ENCODE data around the gene COL4A2.
"Not testable (repeated sequence)": the region's sequence is repeated elsewhere in the genome, so short reads cannot be mapped to it uniquely, and the experiment has no call there.

The COL4A2 gene

DNA sequence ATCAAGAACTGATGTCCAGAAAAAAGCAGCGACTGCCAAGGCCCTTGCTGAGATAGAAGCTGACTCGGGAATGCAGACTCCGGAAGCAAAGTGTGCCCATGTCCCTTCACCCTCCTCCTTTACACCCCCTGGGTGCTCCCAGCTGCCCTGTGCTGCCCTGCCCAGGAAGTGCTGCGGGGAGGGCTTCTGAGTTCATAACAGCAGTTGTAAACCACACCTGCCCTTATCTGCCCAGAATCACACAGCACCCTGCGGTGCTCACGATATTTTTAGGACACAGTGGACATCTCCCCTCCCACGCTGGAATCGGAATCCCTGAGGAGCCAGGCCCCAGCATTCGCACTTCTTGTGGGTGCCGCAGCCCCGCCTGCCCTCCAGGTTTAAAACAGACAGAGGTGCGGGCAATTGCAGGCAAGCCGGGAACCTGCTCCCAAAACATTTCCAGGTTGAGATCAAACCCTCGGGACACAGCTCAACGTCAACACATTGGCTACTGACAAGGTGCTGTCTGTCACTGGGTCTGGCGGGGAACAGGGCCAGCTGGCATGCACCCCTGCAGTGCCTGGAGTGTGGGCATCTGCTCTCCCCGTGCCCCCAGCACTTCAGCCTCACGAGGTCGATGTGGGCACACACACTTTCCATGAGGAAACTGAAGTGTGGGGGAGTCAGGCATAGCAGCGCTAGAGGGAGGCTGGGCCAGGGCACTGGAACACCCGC lies 217.6 kb downstream of the COL4A2 start:
- DNase-seq (ENCODE audit: low read depth in 1 of 2, low spot score in 1 of 2): no peak

DNA sequence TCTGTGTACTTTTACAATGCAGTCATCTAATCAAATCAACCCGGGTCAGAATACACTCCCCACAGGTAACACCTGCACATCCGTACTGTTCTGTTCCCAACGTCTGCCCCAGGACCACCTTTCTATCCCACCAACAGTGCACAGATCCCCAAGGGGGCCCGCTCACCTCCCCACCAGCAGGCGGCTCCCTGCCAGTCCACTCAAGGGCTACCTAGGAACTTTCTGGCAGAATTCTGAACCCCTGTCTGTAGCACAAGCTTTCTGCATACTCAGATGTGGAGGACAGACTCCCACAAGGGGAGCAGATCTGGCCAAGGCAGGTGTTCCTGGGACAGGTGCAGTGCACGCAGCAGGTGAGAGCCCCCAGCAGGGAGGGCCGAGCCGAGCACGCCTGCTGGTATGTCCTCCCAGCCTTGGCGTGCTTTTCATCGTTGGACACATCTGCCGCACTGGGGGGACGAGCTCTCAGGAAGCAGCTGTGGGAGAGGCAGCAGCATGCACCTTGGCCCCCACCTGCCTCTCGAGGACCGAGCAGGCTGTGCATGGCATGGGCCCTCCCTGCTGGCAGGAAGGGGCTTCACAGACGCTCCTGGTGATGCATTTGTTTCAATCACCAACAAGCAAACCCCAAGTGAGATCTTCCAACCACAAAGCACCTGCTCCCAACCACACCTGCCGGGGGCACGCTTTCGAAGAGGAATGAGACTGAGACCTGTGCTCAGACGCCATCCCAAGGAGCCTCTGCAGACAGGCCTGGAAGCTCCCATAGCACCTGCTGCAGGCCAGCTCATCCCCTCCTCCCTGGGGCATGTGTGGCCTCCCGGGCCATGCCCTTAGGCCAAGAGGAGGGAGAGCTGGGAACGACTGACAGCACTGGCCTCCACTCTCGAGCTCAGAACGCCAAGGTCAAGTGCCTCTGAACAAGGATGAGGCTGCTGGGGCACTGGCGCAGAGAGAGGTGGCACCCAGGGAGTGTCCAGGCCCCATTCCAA lies 218.5 kb downstream of the COL4A2 start:
- no peak for DNase-seq (ENCODE audit: low read depth in 1 of 2, low spot score in 1 of 2)

DNA sequence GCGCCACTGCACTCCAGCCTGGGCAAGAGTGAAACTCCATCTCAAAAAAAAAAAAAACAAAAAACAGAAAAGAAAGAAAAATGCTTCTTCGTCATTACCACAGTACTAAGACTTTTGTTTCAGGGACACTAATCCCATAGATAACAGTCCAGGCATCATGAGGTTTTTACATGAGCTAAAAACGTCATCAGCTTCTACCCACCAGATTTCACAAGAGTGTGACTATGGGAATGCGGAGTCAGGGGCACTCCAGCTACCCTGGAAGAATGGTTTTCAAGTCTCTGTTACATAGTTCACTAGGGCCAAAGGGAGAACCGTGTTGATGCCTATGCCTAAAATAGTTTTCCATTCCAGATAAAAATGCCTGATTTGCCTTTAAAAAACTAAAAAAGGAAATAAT lies 221.3 kb downstream of the COL4A2 start:
- DNase-seq (ENCODE audit: low read depth in 1 of 2, low spot score in 1 of 2): no peak

DNA sequence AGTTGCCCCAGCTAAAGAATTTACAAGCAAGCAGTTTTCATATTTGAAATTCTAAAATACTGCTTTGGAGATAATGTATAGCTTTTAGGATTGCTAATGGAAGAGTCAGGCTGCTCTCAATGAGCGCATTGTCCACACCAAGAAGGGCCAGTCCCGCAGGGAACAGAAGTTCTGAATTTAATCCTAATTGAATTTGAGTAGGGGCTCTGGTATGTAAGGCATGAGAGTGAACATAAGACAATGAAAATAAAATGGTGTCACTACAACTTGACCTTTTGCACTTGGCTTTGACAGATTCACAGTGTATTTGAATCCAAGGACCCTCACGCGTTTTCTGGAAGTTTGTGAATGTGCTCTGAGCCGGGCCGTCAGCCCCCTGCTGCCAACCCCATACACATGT lies 221.8 kb downstream of the COL4A2 start:
- DNase-seq (ENCODE audit: low read depth in 1 of 2, low spot score in 1 of 2): no peak

DNA sequence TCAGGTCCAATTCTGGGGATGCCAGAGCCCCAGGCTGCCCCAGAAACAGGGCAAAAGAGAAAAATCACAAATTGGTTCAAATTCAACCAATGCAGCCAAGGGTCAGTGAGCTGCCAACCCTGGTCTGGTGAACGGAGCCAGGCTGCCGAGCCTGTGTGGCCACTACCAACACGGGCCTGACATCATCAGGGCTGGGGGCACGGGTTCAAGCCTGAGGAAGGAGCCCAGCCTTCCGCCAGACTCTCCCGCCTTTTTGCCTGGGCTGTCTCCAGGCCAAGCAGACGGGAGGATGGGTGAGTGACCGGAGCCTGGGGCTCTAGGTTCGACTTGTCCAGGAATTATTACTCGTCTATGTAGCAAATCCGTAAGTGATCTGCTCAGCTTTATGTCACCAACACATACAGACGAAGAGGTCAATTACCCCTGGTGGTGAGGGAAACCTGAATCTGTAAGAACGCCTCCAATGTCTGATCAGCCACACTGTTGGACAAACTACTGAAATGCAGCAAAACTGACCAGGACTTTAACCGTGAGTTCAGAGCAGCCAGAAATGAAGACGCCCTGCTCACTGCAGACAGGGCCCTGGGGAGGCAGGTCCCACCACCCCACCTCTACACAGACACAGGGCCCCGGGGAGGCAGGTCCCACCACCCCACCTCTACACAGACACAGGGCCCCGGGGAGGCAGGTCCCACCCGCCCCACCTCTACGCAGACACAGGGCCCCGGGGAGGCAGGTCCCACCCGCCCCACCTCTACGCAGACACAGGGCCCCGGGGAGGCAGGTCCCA lies 222.6 kb downstream of the COL4A2 start:
- DNase-seq (ENCODE audit: low read depth in 1 of 2, low spot score in 1 of 2): no peak

DNA sequence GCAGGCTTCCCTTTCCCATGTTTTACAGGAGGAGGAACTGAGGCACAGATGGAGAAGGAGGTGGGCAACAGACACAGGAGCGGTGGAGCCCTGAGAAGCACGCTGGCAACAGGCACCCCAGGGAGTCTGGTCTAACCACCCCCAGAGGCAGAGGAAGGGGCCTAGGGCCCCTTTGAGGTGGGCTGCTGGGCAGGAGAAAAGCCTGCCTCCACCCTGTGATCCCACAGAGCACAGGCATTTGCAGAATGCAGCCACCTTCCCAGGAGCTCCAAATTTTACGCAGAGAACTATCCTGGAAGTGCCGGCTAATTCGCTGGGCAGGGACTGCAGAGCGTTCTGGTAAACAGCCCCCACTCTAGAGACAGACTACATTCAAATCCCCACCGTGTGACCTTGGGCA lies 224.0 kb downstream of the COL4A2 start:
- DNase-seq (ENCODE audit: low read depth in 1 of 2, low spot score in 1 of 2): no peak

DNA sequence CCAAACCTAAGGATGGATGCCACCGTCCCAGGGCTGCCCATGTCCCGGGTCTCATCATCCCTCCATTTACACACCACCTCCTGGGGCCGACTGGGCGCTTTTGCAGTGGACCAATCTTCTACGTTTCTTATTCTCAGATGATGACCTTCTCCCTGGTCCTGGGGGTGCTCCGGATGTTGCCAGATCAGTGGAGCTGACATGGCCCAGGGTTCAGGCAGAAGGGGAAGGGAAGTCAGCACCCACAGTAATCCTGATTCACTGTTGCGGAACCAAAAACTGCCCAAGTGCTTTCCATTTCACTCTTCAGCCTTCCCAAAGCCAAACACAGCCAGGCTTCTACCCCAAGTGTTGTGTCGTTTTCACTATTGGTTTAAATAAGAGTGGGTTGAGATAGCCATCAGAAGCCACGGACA lies 224.6 kb downstream of the COL4A2 start:
- DNase-seq (ENCODE audit: low read depth in 1 of 2, low spot score in 1 of 2): no peak

DNA sequence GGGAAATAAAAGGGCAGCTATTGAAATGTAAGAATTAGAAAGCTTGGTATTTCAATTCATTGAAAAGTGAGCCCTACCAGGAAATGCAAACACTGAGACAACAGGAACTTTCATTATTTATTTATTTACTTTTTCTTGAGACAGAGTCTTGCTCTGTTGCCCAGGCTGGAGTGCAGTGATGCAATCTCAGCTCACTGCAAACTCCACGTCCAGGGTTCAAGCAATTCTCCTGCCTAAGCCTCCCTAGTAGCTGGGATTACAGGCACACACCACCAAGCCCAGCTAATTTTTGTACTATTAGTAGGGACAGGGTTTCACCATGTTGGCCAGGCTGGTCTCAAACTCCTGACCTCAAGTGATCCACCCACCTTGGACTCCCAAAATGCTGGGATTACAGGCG lies 225.2 kb downstream of the COL4A2 start:
- not testable (repeated sequence) for DNase-seq (ENCODE audit: low read depth in 1 of 2, low spot score in 1 of 2)

DNA sequence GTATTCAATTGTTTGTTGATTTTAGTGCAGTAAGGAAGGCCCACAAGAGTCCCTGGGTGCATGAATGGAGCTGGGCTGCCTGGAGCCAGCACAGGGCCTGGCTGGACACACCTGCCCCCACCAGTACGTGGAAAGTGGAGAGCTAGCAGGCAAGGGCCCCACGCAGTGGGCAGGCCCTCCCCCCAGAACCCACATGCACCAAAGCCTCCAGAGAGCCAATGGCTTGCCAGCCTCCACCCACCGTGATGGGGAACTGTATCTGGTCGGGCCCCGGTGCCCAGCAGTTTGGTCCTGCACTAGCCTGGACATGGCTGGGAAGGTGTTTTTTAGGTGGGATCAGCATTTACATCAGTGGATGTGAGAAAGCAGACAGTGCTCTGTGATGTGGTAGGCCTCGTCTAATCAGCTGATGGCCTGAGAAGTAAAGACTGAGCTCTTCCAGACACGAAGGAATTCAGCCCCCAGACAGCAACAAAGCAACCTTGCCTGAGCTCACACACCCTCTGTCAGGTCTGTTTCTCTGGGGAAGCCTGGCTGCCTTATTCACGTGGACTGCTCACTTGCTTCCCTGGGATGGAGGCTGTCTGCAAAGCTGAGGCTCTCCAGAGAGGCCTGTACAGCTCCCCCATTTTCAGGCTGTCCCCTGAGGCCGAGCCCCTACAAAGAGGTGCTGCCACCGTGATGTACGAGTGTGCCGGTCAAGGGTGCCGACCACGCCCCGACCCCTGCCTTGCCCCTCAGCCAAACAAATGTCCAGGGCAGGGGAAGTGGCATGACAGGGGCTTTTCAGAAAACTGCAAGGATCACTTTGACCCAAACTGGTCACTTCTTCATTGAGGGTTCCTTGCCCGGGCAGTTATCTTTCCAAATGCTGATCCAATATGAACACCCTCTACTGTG lies 226.9 kb downstream of the COL4A2 start:
- no peak for DNase-seq (ENCODE audit: low read depth in 1 of 2, low spot score in 1 of 2)

DNA sequence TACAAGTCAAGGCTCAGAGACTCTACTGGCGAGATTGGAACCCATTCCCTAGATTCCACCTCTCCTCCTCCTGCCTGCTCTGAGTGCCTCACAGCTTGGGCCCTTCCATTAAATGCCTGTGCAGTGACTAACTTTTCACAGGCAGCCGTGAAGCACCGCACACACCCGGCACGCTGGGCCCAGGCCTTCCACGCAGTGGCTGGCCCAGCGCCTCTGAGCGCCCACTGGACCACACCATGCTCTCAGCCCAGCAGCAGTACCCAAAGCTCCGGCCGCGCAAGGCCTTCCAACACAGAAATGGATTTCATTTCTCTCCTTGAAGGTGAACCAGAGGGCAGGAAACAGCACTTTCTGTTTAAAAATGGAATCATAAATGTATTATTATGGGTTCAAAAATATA lies 228.4 kb downstream of the COL4A2 start:
- DNase-seq (ENCODE audit: low read depth in 1 of 2, low spot score in 1 of 2): no peak

DNA sequence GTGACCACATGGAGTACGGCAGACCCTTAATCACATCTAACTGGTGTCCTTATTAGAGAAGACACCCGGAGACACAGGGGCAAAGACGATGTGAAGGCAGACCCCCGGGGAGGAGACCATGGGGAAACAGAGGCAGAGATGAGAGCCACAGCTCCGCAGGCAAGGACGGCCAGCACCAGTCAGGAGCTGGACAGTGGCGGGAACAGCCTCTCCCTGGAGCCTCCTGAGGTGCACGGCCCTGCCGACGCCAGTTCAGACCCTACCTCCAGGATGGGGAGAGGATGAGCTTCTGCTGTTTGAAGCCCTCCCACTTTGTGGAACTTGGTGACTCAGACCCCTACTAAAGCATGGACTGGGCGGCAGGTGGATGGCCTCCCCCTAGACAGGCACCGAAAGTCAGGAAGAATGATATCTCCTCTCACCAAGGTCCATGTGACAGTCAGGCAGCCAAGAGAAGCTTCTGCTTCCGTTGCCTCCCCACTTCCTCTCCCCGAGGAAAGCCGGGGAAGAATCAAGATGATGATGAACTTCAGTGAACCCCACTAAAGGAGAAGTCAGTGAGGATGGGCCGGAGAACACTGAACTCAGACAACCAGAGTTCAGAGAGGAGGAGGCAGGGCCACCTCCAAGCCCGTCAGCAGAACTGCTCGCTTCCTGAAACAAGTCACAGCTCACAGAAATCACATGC lies 229.1 kb downstream of the COL4A2 start:
- no peak for DNase-seq (ENCODE audit: low read depth in 1 of 2, low spot score in 1 of 2)

DNA sequence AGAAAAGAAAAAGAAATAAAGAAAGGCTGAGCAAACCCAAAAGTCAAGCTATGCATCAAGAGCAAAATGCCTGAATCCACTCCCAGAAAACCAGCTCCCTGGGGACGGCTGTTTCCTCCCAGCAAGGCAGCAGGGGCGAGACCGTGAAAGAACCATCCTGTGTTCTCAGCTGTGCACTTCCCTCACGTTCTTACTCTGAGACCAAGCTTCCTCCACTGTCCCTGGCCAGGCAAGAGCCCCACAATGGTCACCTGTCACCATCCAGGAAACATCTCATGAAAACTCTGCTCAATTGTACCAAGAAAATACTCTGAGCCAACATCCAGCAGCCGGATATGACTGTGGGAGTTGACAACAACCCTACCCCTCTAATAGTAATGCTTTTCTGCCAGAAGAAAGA lies 231.5 kb downstream of the COL4A2 start:
- no peak for DNase-seq (ENCODE audit: low read depth in 1 of 2, low spot score in 1 of 2)

DNA sequence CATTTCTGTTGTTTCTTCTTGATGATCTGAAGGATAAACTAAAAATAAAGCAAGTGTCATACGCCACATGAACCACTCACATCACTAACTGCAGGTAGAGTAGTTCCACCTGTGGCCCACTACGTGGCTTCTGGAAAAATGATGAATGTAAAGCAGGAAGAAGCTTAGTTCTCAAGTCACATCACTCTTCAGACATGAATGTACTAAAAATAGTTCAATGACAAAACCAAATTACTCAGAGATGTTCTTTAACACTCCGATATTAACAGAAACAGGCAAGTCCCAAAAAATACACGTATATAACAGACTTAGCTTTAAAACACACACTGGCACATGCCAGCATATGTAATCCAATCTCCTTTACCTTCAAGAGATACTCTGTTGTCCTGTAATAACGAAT lies 232.8 kb downstream of the COL4A2 start:
- DNase-seq (ENCODE audit: low read depth in 1 of 2, low spot score in 1 of 2): no peak

DNA sequence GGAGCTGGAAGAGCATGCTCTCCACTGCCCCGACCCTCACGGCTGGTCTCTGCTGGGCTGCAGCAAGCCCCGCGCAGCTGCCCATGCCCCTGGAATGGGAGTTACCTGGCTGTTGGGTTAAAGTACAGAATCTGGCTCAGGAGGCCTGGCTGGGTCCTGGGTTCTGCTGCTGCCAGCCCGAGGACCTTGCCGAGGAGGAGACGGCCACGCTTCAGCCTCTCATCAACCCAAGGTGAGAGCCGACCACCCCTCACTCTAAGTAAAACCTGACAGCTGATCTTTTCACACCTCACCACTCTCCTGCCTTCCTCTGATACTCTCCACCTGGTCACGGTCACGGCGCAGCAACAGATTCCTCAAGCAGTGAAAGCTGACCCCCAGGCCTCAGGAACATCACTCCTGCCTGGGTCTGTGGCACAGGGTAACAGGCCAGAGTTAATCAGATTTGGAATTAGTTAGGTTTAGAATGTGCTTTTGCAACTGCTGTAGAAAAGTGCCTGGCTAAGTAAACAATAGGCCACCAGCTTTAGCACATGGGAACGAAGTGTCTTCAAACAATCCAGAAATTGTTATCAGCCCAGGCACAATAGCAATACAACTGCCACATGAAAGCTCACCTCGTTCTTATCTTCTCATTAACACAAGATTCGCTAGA lies 233.9 kb downstream of the COL4A2 start:
- DNase-seq (ENCODE audit: low read depth in 1 of 2, low spot score in 1 of 2): no peak

DNA sequence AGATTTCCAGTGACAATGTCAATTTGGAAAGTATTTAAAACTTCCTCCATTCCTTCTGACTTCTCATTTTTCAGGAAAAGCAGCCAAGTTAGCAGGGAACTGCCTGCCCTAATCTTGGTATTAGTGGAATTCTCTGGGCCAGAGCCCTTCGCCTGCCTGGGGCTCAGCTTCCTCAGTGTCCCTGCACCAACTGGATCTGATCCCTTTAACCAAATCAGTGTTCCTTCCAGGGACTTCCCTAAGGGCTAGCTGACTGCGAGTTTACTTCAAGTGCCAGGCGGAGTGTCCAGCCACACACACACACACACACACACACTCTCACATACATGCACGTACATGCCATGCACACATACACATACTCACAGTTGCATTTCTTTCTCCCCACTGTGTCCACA lies 234.4 kb downstream of the COL4A2 start:
- no peak for DNase-seq (ENCODE audit: low read depth in 1 of 2, low spot score in 1 of 2)

DNA sequence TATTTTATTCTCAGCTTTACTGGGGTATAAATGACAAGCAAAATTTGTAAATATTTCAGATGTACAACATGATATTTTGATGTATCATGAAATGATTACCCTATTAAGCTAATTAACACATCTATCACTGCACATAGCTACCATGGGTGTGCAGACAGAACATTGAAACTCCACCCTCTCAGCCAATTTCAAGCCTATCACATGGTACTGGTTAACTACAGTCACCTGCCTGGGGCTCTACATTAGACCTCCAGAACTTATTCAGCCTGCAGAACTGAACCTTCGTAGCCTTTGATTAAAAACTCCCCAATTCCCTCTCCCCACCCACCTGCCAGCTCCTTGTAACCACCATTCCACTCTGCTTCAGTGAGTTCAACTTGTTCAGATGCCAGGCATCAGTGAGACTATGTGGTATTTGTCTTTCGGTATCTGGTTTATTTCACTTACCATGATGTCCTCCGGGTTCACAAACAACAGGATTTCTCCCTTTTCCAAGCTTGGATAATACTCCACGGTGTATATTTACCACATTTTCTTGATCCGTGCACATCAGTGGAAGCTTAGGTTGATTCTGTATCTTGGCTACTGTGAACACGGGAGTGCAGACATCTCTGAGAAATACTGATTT lies 235.2 kb downstream of the COL4A2 start:
- no peak for DNase-seq (ENCODE audit: low read depth in 1 of 2, low spot score in 1 of 2)

DNA sequence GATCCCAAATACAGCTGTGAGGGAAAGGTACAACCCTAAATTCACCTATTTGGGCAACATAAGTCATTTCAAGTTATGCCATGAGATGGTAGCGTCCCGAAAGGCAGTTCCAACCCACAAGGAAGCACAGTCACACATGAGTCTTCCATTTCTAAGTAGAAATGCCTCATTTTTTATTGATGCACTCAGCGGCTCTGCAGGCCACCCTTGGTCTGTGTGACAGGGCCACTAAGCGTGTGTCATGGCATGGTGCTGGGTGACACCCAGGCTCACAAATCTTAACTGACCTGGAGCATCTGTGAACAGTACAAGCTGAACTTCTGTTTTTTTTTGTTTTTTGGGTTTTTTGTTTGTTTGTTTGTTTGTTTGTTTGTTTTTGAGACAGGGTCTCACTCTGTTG lies 239.3 kb downstream of the COL4A2 start:
- DNase-seq (ENCODE audit: low read depth in 1 of 2, low spot score in 1 of 2): no peak

DNA sequence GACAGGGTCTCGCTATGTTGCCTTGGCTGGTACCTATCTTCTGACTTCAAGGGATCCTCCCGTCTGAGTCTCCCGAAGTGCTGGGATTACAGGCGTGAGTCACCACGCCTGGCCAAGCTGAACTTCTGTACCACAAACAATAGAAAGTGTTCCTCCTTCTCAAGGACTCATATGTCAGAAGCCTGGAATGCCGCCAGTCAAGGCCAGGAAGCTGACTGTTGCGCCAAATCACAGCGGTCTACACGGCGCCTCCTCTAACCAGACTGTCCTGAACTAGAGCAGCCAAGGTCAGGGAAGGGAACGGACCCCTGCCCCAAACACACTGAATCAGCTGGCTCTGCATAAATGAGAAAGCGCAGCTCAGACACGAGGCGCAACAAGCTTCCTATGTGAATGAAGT lies 239.8 kb downstream of the COL4A2 start:
- no peak for DNase-seq (ENCODE audit: low read depth in 1 of 2, low spot score in 1 of 2)
